Measurements from ENCODE around the gene BTBD19.

BTBD19 gene

GRCh38 chr1:44777969-44778635, 30.2 kb upstream of the BTBD19 start:
- H3K9ac ChIP-seq (ENCODE audit: low read depth, low read length, poor library complexity), result no peak overlapping the region
- no peak overlapping the region for H2BK120ac ChIP-seq (ENCODE audit: low read depth, low read length)
- H4K8ac ChIP-seq (ENCODE audit: low read depth, low read length), result no peak overlapping the region
- H4K91ac ChIP-seq (ENCODE audit: low read depth, low read length, poor library complexity), result no peak overlapping the region
- no peak overlapping the region for H2AFZ ChIP-seq (ENCODE audit: low read length)
- no peak overlapping the region for H3K4ac ChIP-seq (ENCODE audit: low read length)
- no peak overlapping the region for H3K4me3 ChIP-seq (ENCODE audit: low read length in 2 of 2)
- no CpG with 5 or more reads among the region's 13 CpGs for WGBS, 2 donors (ENCODE audit: extremely low coverage in 2 of 2, insufficient read length in 2 of 2, insufficient replicate concordance in 1 of 2)
- no peak overlapping the region for H2BK12ac ChIP-seq (ENCODE audit: low read length)
- no peak overlapping the region for H3K14ac ChIP-seq (ENCODE audit: low read length)
- no peak overlapping the region for H3K18ac ChIP-seq (ENCODE audit: low read length)
- H3K4me1 ChIP-seq (ENCODE audit: control insufficient read depth in 2 of 2, insufficient read depth in 1 of 2, low read depth in 1 of 2, low read length in 2 of 2), result peaks cover 9 to 12% of the 10 kb centered on the region in 2 donors
- H3K27me3 ChIP-seq (ENCODE audit: control insufficient read depth in 3 of 3, insufficient read depth in 3 of 3, low read depth in 1 of 3, low read length in 3 of 3), result no peaks in the 10 kb centered on the region
- H3K4me2 ChIP-seq (ENCODE audit: insufficient read depth, low read length, poor library complexity, severe bottlenecking), result no peak overlapping the region
- H3K9me3 ChIP-seq (replicated peaks in 1 of 2; ENCODE audit: control insufficient read depth in 2 of 2, insufficient read depth in 1 of 2, low read depth in 1 of 2, low read length in 2 of 2), result no peaks in the 10 kb centered on the region
- H3K79me1 ChIP-seq (ENCODE audit: low read depth, low read length), result peaks cover 9% of the 10 kb centered on the region
- H3K23ac ChIP-seq (ENCODE audit: low read depth, low read length, poor library complexity), result no peak overlapping the region
- H2BK5ac ChIP-seq (ENCODE audit: low read length), result no peak overlapping the region
- no peak overlapping the region for H3K27ac ChIP-seq (replicated peaks; ENCODE audit: low read length)
- peaks cover 31 to 55% of the 10 kb centered on the region in 2 donors for H3K36me3 ChIP-seq (replicated peaks in 1 of 2; ENCODE audit: control insufficient read depth in 2 of 2, insufficient read depth in 2 of 2, low read length in 2 of 2)
- no peak for DNase-seq (ENCODE audit: low spot score)
- no peak overlapping the region for H2BK15ac ChIP-seq (ENCODE audit: low read length)
- H2AK5ac ChIP-seq (ENCODE audit: low read depth, low read length), result no peak overlapping the region

GRCh38 chr1:44778705-44779576, 29.4 kb upstream of the BTBD19 start:
- Histone ChIP-seq H3K36me3 (replicated peaks in 1 of 2; ENCODE audit: control insufficient read depth in 2 of 2, insufficient read depth in 2 of 2, low read length in 2 of 2) (peaks cover 32 to 55% of the 10 kb centered on the region in 2 donors), H2BK5ac (ENCODE audit: low read length) (no peak overlapping the region), H3K27me3 (ENCODE audit: control insufficient read depth in 3 of 3, insufficient read depth in 3 of 3, low read depth in 1 of 3, low read length in 3 of 3) (no peaks in the 10 kb centered on the region), H4K91ac (ENCODE audit: low read depth, low read length, poor library complexity) (no peak overlapping the region), H3K4me3 (ENCODE audit: low read length in 2 of 2) (no peak overlapping the region), H3K23ac (ENCODE audit: low read depth, low read length, poor library complexity) (no peak overlapping the region), H3K9ac (ENCODE audit: low read depth, low read length, poor library complexity) (no peak overlapping the region), H3K4me2 (ENCODE audit: insufficient read depth, low read length, poor library complexity, severe bottlenecking) (no peak overlapping the region), H2AFZ (ENCODE audit: low read length) (no peak overlapping the region), H2BK12ac (ENCODE audit: low read length) (no peak overlapping the region), H2AK5ac (ENCODE audit: low read depth, low read length) (no peak overlapping the region), H3K14ac (ENCODE audit: low read length) (no peak overlapping the region), H3K79me1 (ENCODE audit: low read depth, low read length) (peaks cover 9% of the 10 kb centered on the region), H3K4ac (ENCODE audit: low read length) (no peak overlapping the region), H3K27ac (replicated peaks; ENCODE audit: low read length) (no peak overlapping the region), H3K4me1 (ENCODE audit: control insufficient read depth in 2 of 2, insufficient read depth in 1 of 2, low read depth in 1 of 2, low read length in 2 of 2) (peaks cover 9 to 15% of the 10 kb centered on the region in 2 donors), H4K8ac (ENCODE audit: low read depth, low read length) (no peak overlapping the region), H2BK15ac (ENCODE audit: low read length) (no peak overlapping the region), H3K9me3 (replicated peaks in 1 of 2; ENCODE audit: control insufficient read depth in 2 of 2, insufficient read depth in 1 of 2, low read depth in 1 of 2, low read length in 2 of 2) (no peaks in the 10 kb centered on the region), H3K18ac (ENCODE audit: low read length) (no peak overlapping the region), H2BK120ac (ENCODE audit: low read depth, low read length) (no peak overlapping the region)
- no CpG with 5 or more reads among the region's 6 CpGs for WGBS, 2 donors (ENCODE audit: extremely low coverage in 2 of 2, insufficient read length in 2 of 2, insufficient replicate concordance in 1 of 2)
- DNase-seq (ENCODE audit: low spot score), result no peak

- no peak overlapping the region for H3K4ac ChIP-seq (ENCODE audit: low read length)
- no peak overlapping the region for H2BK120ac ChIP-seq (ENCODE audit: low read depth, low read length)
- peaks cover 9 to 17% of the 10 kb centered on the region in 2 donors for H3K4me1 ChIP-seq (ENCODE audit: control insufficient read depth in 2 of 2, insufficient read depth in 1 of 2, low read depth in 1 of 2, low read length in 2 of 2)
- H2BK15ac ChIP-seq (ENCODE audit: low read length), result no peak overlapping the region
- no peak overlapping the region for H3K9ac ChIP-seq (ENCODE audit: low read depth, low read length, poor library complexity)
- H4K91ac ChIP-seq (ENCODE audit: low read depth, low read length, poor library complexity), result no peak overlapping the region
- DNase-seq (ENCODE audit: low spot score), result no peak
- no peak overlapping the region for H2BK12ac ChIP-seq (ENCODE audit: low read length)
- H2AK5ac ChIP-seq (ENCODE audit: low read depth, low read length), result no peak overlapping the region
- H3K9me3 ChIP-seq (replicated peaks in 1 of 2; ENCODE audit: control insufficient read depth in 2 of 2, insufficient read depth in 1 of 2, low read depth in 1 of 2, low read length in 2 of 2), result no peaks in the 10 kb centered on the region
- no peak overlapping the region for H3K23ac ChIP-seq (ENCODE audit: low read depth, low read length, poor library complexity)
- peaks cover 32 to 55% of the 10 kb centered on the region in 2 donors for H3K36me3 ChIP-seq (replicated peaks in 1 of 2; ENCODE audit: control insufficient read depth in 2 of 2, insufficient read depth in 2 of 2, low read length in 2 of 2)
- peaks cover 0 to 9% (median 0%) of the 10 kb centered on the region in 3 experiments for H3K27me3 ChIP-seq (ENCODE audit: control insufficient read depth in 3 of 3, insufficient read depth in 3 of 3, low read depth in 1 of 3, low read length in 3 of 3)
- H3K27ac ChIP-seq (replicated peaks; ENCODE audit: low read length), result no peak overlapping the region
- no peak overlapping the region for H2AFZ ChIP-seq (ENCODE audit: low read length)
- WGBS, 2 donors (ENCODE audit: extremely low coverage in 2 of 2, insufficient read length in 2 of 2, insufficient replicate concordance in 1 of 2), result no CpG with 5 or more reads among the region's 14 CpGs
- H3K14ac ChIP-seq (ENCODE audit: low read length), result no peak overlapping the region
- H3K79me1 ChIP-seq (ENCODE audit: low read depth, low read length), result peaks cover 9% of the 10 kb centered on the region
- H3K4me2 ChIP-seq (ENCODE audit: insufficient read depth, low read length, poor library complexity, severe bottlenecking), result no peak overlapping the region
- no peak overlapping the region for H2BK5ac ChIP-seq (ENCODE audit: low read length)
- no peak overlapping the region for H3K18ac ChIP-seq (ENCODE audit: low read length)
- H3K4me3 ChIP-seq (ENCODE audit: low read length in 2 of 2), result no peak overlapping the region
- no peak overlapping the region for H4K8ac ChIP-seq (ENCODE audit: low read depth, low read length)
Observed at GRCh38 chr1:44780583-44781121, 27.7 kb upstream of the BTBD19 start.

GRCh38 chr1:44783697-44784093, 24.6 kb upstream of the BTBD19 start:
- Histone ChIP-seq H3K36me3 (replicated peaks in 1 of 2; ENCODE audit: control insufficient read depth in 2 of 2, insufficient read depth in 2 of 2, low read length in 2 of 2) (peaks cover 10 to 26% of the 10 kb centered on the region in 2 donors), H2BK120ac (ENCODE audit: low read depth, low read length) (peak overlapping the region; percentile 6), H2AK5ac (ENCODE audit: low read depth, low read length) (no peak overlapping the region), H2AFZ (ENCODE audit: low read length) (peak overlapping the region; percentile 20), H2BK5ac (ENCODE audit: low read length) (no peak overlapping the region), H3K4ac (ENCODE audit: low read length) (peak overlapping the region; percentile 46), H3K79me1 (ENCODE audit: low read depth, low read length) (no peaks in the 10 kb centered on the region), H4K8ac (ENCODE audit: low read depth, low read length) (peak overlapping the region; percentile 78), H3K27me3 (ENCODE audit: control insufficient read depth in 3 of 3, insufficient read depth in 3 of 3, low read depth in 1 of 3, low read length in 3 of 3) (peaks cover 0 to 26% (median 3%) of the 10 kb centered on the region in 3 experiments), H3K27ac (replicated peaks; ENCODE audit: low read length) (peak overlapping the region; percentile 35), H3K9ac (ENCODE audit: low read depth, low read length, poor library complexity) (peak overlapping the region; percentile 24), H3K4me3 (ENCODE audit: low read length in 2 of 2) (peak overlapping the region in 1 of 2 donors; percentile 11), H3K9me3 (replicated peaks in 1 of 2; ENCODE audit: control insufficient read depth in 2 of 2, insufficient read depth in 1 of 2, low read depth in 1 of 2, low read length in 2 of 2) (no peaks in the 10 kb centered on the region), H3K18ac (ENCODE audit: low read length) (peak overlapping the region; percentile 98), H3K4me2 (ENCODE audit: insufficient read depth, low read length, poor library complexity, severe bottlenecking) (peak overlapping the region; percentile 50), H3K23ac (ENCODE audit: low read depth, low read length, poor library complexity) (no peak overlapping the region), H4K91ac (ENCODE audit: low read depth, low read length, poor library complexity) (no peak overlapping the region), H3K14ac (ENCODE audit: low read length) (no peak overlapping the region), H2BK12ac (ENCODE audit: low read length) (no peak overlapping the region), H2BK15ac (ENCODE audit: low read length) (peak overlapping the region; percentile 79), H3K4me1 (ENCODE audit: control insufficient read depth in 2 of 2, insufficient read depth in 1 of 2, low read depth in 1 of 2, low read length in 2 of 2) (peaks cover 5 to 13% of the 10 kb centered on the region in 2 donors)
- no CpG with 5 or more reads among the region's 8 CpGs for WGBS, 2 donors (ENCODE audit: extremely low coverage in 2 of 2, insufficient read length in 2 of 2, insufficient replicate concordance in 1 of 2)
- no peak for DNase-seq (ENCODE audit: low spot score)
